Sigmoid colon (tissue), 7 donors: ENCODE results near the gene STUB1. TPM values are rescaled to one million over a fixed set of nuclear protein-coding genes. Genes with fewer than 3 reads are reported as not detected.

Experiments
- DNase-seq: peaks from one replicate; pipeline ENCODE4 v3.0.0-alpha.2; 2019
- H3K27ac ChIP-seq, 4 donors: fragments of 200-600 bp; sonication (generic); one replicate each; pipeline ENCODE4 v1.5.1; 2016 to 2019; ENCODE audit warnings: mild to moderate bottlenecking in 1 of 4
- H3K27me3 ChIP-seq, 3 donors: fragments of 200-600 bp; sonication (generic); one replicate each; pipeline ENCODE4 v1.5.1; 2019; ENCODE audit warnings: mild to moderate bottlenecking in 1 of 3
- H3K36me3 ChIP-seq, 4 donors: fragments of 200-600 bp; sonication (generic); one replicate each; pipeline ENCODE4 v1.5.1; 2016 to 2019
- H3K4me1 ChIP-seq, 4 donors: fragments of 200-600 bp; sonication (generic); one replicate each; pipeline ENCODE4 v1.5.1; 2017 to 2019
- H3K4me3 ChIP-seq, 4 donors: fragments of 200-600 bp; sonication (generic); one replicate each; pipeline ENCODE4 v1.5.1; 2017 to 2019; ENCODE audit warnings: mild to moderate bottlenecking in 2 of 4, moderate library complexity in 1 of 4
- H3K9me3 ChIP-seq, 4 donors: fragments of 200-600 bp in 3 of 4; sonication (generic) in 3 of 4; one replicate each; pipeline versions ENCODE4 v1.5.1 to v1.6.1; 2013 to 2019
- CTCF ChIP-seq, 4 experiments: fragments of 450-650 bp in 3 of 4; fragments of 200-600 bp in 1 of 4; IDR thresholded peaks; one replicate each; pipeline ENCODE4 v1.5.1; 2016 to 2019; ENCODE audit warnings: antibody characterized with exemption in 4 of 4, mild to moderate bottlenecking in 3 of 4, moderate library complexity in 2 of 4
- EP300 ChIP-seq, 4 donors: sonication (generic); formaldehyde crosslinking; IDR thresholded peaks; one replicate each; pipeline ENCODE4 v1.6.1; 2017; ENCODE audit warnings: antibody characterized with exemption in 4 of 4
- POLR2A ChIP-seq, 2 donors: fragments of 450-650 bp; IDR thresholded peaks; one replicate each; pipeline ENCODE4 v1.6.1; 2016; ENCODE audit warnings: antibody characterized with exemption in 2 of 2, mild to moderate bottlenecking in 2 of 2, moderate library complexity in 2 of 2
- POLR2AphosphoS5 ChIP-seq, 4 donors: sonication (generic); formaldehyde crosslinking; IDR thresholded peaks; one replicate each; pipeline ENCODE4 v1.6.1; 2017; ENCODE audit warnings: antibody characterized with exemption in 4 of 4
- WGBS, 2 donors: extraction: QIAGEN DNeasy Blood & Tissue Kit; methylation state at CpG; one replicate each; pipeline ENCODE4 v1.1.7; 2013; 5-methylcytosine and 5-hydroxymethylcytosine counted together
- intact Hi-C: fragments of 100-400 bp; cut with DNase I; formaldehyde crosslinking; loops from one replicate; pipeline ENCODE4 v1.15.1; 2023
- polyA plus RNA-seq, 3 donors: library from polyadenylated mRNA; stranded (reverse); fragments of 200-250 nt; gene quantifications; one replicate each; pipeline ENCODE4 v1.2.3, GENCODE V29; 2013
- total RNA-seq, 4 donors: library from RNA; depleted of rRNA; stranded (reverse); fragments of >200 nt; gene quantifications; one replicate each; pipeline ENCODE4 v1.1.0, GENCODE V29; 2016
- donor health status: healthy with polysubstance abuse.
- donor health status: Bipolar disorder and iron deficiency.
- donor health status: healthy.

The STUB1 gene
- total and polyA plus RNA-seq, 7 donors: 104 to 183 (median 136) TPM

GRCh38 chr16:648071-648780 is 32.0 kb upstream of the STUB1 start:
- DNase-seq: no peak
- WGBS, 2 donors: 11 to 29% methylated on average over 24 of the region's 24 CpGs
- TF ChIP-seq CTCF (IDR thresholded peaks at IDR 0.05) (peak in 1 of 4 experiments; percentile 6), POLR2AphosphoS5 (IDR thresholded peaks at IDR 0.05) (no peak), EP300 (IDR thresholded peaks at IDR 0.05) (no peak)
- peak overlapping the region; percentile 78 to 91 (median 90) for H3K27ac ChIP-seq
- intact Hi-C loops: no loop called here
- no peaks in the 10 kb centered on the region for H3K27me3 ChIP-seq
- H3K9me3 ChIP-seq: no peaks in the 10 kb centered on the region
- H3K4me1 ChIP-seq: peaks cover 0 to 45% (median 37%) of the 10 kb centered on the region in 4 donors
- H3K36me3 ChIP-seq: peaks cover 0 to 13% (median 0%) of the 10 kb centered on the region in 4 donors
- peak overlapping the region; percentile 59 to 84 (median 66) for H3K4me3 ChIP-seq

DNA sequence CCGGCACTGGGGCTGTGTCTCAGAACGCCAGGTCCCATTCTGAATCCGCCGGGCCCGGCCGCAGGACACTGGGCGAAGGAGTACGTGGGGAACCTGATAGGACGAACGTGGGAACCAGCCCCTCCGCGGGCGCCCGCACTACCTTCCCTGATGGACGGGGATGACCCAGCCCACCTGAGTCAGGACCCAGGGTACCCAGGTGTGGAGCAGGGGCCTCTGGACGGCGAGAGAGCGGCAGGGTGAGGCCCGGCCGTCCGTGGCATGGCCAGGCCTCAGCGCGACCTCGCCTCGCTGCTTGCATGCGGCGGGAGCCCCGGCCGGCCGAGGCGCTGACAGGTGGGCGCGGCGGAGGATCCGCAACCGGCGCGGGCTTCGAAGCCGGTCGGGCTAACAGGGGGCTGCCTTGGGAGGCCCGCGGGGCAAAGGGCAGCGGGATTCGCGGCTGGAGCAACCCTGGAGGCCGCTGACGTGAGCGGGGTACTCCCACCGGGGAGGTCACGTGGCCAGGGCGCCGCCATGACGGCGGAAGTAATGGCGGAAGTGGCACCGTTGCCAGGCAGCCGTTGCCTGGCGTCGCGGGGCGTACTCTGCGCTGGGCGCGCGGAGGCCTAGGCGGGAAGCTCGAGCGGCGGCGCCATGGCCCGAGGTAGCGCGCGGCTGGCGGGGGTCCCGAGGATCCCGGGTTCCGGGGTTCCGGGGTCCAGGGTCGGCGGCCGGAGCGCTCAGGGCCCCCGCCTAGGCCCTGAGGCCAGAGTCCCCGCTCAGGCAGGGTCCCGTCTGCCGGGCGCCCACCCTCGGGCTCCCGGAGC is 31.2 kb upstream of the STUB1 start, which contains the start of gene WDR90:
Gene WDR90 (plus strand): TSS at position 585 of the 809 bp plus-strand sequence. CDS start 52 bp downstream, at position 637.
- H3K9me3 ChIP-seq: no peaks in the 10 kb centered on the region
- H3K4me1 ChIP-seq: peaks cover 0 to 40% (median 34%) of the 10 kb centered on the region in 4 donors
- no peaks in the 10 kb centered on the region for H3K27me3 ChIP-seq
- DNase-seq: peak; percentile 97
- peak within 1 kb of the TSS; percentile 59 to 84 (median 66) for H3K4me3 ChIP-seq
- TF ChIP-seq POLR2A (IDR thresholded peaks at IDR 0.05) (peak; percentile 20 to 53), CTCF (IDR thresholded peaks at IDR 0.05) (no peak), POLR2AphosphoS5 (IDR thresholded peaks at IDR 0.05) (peak; percentile 58 to 88 (median 76)), EP300 (IDR thresholded peaks at IDR 0.05) (no peak)
- H3K27ac ChIP-seq: peak within 1 kb of the TSS; percentile 78 to 91 (median 90)
- intact Hi-C loops: no loop called here
- peaks cover 0 to 20% (median 0%) of the 10 kb centered on the region in 4 donors for H3K36me3 ChIP-seq
- 1% methylated on average over 91 of the region's 91 CpGs for WGBS, 2 donors

DNA sequence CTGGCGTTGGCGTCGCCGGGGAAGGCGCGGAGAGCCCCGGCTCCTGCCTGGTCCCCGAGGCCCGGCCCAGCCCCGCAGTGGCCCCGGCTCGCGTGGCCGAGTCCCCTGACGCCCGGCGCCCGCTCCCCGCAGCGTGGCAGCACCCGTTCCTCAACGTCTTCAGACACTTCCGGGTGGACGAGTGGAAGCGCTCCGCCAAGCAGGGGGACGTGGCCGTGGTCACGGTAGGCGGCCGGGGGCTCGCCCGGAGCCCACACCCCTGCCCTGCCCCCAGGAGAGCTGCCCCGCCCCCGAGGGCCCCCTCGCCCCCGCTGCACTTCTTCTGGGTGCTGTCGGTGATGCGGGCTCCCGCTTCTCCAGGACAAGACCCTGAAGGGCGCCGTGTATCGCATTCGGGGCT is 30.6 kb upstream of the STUB1 start:
- H3K9me3 ChIP-seq: no peaks in the 10 kb centered on the region
- intact Hi-C loops: no loop called here
- no peaks in the 10 kb centered on the region for H3K27me3 ChIP-seq
- H3K4me1 ChIP-seq: peaks cover 0 to 40% (median 34%) of the 10 kb centered on the region in 4 donors
- H3K27ac ChIP-seq: peak overlapping the region; percentile 78 to 91 (median 90)
- DNase-seq: no peak
- no peak for TF ChIP-seq POLR2AphosphoS5 (IDR thresholded peaks at IDR 0.05)
- TF ChIP-seq EP300 (IDR thresholded peaks at IDR 0.05): no peak
- no peak for TF ChIP-seq POLR2A (IDR thresholded peaks at IDR 0.05)
- TF ChIP-seq CTCF (IDR thresholded peaks at IDR 0.05): no peak
- peak overlapping the region; percentile 59 to 84 (median 66) for H3K4me3 ChIP-seq
- peaks cover 0 to 20% (median 0%) of the 10 kb centered on the region in 4 donors for H3K36me3 ChIP-seq
- 1 to 3% methylated on average over 44 of the region's 44 CpGs for WGBS, 2 donors

- intact Hi-C loops: no loop called here
- no peak for DNase-seq
- Histone ChIP-seq H3K27me3 (no peaks in the 10 kb centered on the region), H3K9me3 (no peaks in the 10 kb centered on the region), H3K27ac (no peak overlapping the region), H3K36me3 (peaks cover 0 to 34% (median 0%) of the 10 kb centered on the region in 4 donors), H3K4me1 (peaks cover 0 to 35% (median 31%) of the 10 kb centered on the region in 4 donors), H3K4me3 (no peak overlapping the region)
- no peak for TF ChIP-seq EP300 (IDR thresholded peaks at IDR 0.05)
- no peak for TF ChIP-seq CTCF (IDR thresholded peaks at IDR 0.05)
- TF ChIP-seq POLR2A (IDR thresholded peaks at IDR 0.05): no peak
- no peak for TF ChIP-seq POLR2AphosphoS5 (IDR thresholded peaks at IDR 0.05)
- WGBS, 2 donors: 92 to 94% methylated on average over 22 of the region's 22 CpGs
These were observed 28.4 kb upstream of the STUB1 start for GRCh38 chr16:651844-652243.
